Smooth muscle cell of trachea (primary cell): ENCODE results near the gene ISOC2. TPM values are rescaled to one million over a fixed set of nuclear protein-coding genes. Genes with fewer than 3 reads are reported as not detected.

Experiments
- total RNA-seq: library from RNA; depleted of rRNA; stranded (reverse); fragments of >200 nt; gene quantifications from 2 replicates; pipeline ENCODE4 v1.2.1, GENCODE V29; 2014

The ISOC2 gene, protein sequence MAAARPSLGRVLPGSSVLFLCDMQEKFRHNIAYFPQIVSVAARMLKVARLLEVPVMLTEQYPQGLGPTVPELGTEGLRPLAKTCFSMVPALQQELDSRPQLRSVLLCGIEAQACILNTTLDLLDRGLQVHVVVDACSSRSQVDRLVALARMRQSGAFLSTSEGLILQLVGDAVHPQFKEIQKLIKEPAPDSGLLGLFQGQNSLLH
- 51.3 TPM in 2 replicates for total RNA-seq

DNA sequence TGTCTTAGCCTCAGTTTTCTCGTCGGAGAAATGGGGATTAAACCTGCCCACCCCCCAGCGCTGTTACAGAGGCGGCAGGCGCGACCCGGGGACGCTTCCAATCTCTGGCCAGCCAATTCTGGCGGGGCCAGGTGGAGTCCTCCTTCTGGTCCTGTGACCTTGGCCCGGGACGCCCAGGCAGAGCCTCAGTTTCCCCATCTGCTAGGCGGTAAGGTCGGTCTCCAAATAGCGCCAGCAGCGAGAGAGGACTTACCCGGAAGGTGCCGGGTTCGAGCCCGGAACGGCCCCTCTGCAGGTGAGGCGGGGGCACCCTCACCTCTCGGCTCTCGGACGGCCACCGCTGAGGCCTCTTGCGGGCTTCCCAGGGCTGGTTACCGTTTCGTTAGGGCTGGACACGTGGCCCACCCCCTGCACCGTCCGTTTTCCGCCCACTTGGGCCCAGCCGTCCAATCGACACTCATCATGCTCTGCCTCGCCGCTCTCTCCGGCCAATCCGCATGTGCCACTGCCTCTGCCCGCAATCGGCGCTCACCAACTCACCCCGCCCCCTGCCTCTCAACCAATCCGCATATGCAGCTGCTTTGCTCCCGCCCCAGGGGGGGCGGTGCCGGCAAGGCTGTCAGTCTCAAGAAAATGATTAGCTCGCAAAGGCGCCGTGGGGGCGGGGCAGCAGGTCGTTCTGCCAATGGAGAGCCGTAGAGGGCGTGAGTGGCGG is at the start of gene ISOC2:
ISOC2 (minus strand) TSS at position 384 of the 715 bp plus-strand sequence. CDS start 5,156 bp downstream, outside the sequence.

DNA sequence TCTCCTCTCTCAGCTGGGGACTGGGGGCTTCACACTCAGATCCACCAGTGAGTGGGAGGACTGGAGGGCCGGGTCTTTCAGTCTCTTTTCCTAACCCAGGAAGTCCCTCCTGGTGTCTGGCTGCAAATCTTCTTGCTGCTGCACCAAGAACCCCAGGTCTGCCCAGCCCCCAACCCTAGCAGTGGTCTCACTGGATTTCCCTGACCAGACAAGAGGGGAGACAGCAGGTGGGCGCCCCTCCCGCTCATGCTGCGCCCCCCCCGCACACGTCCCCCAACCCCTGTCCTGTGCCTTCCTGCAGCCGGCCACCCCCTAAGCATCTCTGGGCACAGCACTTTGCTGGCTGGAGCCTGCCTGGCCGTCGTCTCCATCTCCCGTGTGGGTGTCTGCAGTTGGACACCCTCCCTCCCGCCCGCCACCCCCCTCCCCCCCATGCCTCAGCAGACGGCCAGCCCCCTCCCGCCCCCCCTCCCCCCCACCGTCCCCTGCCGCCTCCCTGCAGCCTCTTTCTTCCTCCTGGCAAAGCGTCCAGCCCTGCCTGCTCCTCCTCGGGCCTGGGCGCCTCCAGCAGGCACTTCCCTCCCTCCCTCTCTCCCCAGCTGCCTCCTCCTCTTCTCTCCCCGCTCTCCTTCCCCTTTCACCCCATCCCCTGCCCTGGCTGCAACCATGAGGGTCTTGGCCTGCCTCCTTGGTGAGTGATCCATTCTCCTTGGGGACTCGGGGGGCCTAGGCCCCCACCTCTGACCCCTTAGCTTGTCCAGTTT is 26.7 kb upstream of the ISOC2 start, which contains the start of gene SSC5D:
SSC5D (plus strand) TSS at position 513 of the 764 bp plus-strand sequence; CDS start at position 667, 154 bp downstream.

DNA sequence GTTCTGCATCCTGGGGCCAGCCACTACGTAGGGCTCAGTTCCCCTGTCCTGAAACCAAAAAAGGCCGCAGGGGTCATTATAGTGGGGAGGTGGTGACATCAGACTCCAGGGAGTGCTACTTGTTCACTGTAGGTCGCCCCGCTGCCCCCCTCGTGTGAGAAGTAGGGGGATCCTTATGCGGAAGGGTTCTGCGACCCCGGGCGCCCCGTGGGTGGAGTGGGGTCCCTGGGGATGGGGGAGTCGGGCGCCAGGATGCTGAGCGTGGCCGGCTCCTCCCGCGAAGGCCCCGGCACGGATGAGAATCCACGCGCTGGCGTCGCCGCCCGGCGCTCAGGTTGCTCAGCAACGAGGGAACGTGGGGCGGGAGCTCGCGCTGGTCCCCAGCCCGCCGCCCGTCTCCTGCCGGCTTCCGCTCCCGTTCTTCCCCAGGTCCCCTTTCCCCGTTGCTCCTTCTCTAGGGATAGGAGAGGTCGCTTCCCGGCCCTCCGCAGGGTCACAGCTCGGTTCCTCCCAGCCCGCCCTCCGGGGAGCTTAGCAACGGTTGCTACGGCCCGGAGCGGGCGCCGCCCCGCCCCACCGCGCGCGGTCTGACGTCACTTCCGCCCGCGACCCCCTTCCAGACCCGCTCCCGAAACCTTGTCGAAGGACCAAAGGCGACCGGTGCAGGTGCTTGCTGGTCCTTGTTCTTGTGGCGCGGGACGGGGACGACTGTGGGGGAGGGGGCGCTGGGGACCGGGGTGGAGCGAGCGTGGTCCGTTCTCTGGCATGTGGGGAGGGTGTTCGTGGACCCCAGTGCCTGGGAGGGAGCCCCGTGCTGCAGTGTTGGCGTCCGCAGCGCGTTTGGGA is 23.4 kb upstream of the ISOC2 start, which contains the start of gene NAT14:
NAT14 (plus strand) TSS at position 596 of the 846 bp plus-strand sequence. CDS start 521 bp downstream, outside the sequence.

DNA sequence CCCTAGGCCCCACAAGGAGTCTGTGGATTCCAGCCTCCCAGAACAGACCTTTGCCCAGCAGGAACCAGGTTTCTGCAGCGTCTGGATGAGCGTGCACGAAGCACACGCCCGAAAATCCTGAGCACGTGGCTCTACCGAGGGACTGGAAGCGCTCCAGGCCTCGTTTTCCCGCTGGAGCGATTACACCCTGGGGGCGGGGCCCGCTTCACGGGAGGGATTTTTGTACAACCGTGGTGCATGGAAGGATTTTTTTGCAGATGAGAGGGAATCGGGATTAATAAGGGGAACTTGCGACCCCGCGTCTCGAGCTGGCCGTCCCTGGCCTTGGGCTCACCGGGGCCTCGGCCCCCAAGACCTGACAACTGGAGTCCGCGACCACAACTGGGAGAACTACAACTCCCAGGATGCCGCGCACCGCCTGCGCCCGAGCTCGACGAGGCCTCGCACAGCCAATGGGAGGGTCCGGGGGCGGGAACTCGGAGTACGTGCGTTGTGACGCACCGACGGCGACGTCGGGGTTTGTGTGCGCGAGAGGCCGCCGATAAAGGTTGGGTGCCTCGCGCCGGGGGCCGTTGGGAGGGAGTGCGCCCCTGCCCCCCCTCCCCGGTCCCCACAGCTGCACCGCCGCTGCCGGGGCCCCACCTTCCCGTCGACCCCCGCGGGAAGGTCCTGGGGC is 14.8 kb upstream of the ISOC2 start, which contains the start of gene ZNF628:
ZNF628 (plus strand) TSS at position 518 of the 676 bp plus-strand sequence. CDS start 3,294 bp downstream, outside the sequence.

DNA sequence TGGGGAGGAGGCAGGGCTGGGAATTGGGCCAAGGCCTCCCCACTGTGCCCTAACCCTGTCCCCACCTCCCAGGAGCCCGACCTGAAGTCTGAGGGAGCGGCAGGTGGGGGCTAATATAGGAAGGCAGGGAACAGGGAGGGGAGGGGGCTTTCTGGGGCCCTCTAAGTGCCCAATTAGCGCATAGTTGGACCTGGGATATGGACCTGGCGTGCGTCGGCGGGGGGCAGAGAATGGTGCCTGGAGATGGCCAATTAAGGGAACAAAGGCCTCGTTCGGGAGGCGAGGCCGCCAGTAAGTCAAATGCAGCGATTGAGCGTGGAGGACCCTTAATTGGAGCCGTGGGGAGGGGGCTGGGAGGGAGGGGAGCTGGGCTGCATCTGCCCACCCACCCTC is 3.2 kb upstream of the ISOC2 start, which contains the start of gene C19orf85:
C19orf85 (minus strand) TSS at position 90 of the 393 bp plus-strand sequence. CDS start 197 bp downstream, outside the sequence.

DNA sequence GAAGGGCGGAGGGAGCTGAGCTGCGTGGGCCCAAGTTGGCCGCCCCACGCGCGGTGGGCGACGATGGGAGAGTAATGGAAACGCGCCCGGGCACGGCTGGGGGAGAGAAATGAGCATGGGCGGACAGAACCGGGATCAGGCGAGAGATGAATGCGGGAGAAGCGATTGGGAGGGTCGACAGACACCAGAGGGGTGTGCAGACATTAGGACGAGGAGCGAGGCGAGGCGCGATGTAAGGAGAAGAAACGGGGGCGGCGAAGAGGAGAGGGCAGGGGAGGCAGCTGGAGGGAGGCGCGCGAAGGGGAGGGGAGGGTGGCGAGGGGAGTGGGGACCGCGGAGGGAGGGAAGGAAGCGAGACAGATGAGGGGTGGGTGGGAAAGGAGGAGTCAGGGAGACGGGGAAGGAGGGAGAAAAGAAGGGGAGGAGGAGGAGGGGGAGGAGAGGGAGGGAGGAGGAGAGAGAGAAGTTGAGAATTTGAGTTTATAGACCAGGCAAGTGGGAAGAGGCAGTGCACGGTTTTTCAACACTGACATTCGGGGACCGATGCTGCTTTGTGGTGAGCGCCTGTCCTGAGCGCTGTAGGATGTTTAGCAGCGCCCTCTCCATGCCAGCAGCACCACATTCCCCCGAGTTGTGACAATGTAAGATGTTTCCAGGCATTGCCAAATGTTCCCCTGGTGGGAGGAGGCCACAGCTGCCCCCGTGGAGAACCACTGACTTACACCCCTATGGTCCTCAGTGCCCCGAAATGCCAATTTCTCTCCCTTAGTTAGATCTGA is 18.2 kb downstream of the ISOC2 start, which contains the start of gene SHISA7:
SHISA7 (minus strand) TSS at position 256 of the 779 bp plus-strand sequence. CDS start 437 bp downstream, outside the sequence.

DNA sequence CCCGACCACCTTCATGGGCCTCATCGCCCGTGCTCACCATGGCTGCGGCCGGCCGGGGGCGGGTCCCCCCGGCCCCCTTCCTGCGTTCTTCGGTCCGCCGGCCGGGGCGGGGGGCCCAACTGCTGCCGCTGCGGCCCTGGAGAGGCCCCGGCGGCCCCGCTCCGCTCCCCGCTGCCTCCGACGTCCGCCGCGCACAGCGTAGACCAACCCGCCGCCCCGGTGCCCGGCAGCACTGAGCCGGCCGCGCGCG is 54.0 kb downstream of the ISOC2 start, which contains the start of gene UBE2S:
UBE2S (minus strand) TSS at position 239 of the 250 bp plus-strand sequence; CDS start at position 40, 199 bp downstream.

Other genes with a start within 250 kb of the ISOC2 start
- gene TMEM86B, start 232.9 kb downstream of the ISOC2 start, total RNA-seq: 2.2 and 2.3 TPM in 2 replicates
- gene PPP6R1, start 202.6 kb downstream of the ISOC2 start, total RNA-seq: 33.6 and 48.0 TPM in 2 replicates
- 28.8 and 39.3 TPM in 2 replicates for gene HSPBP1, start 181.5 kb downstream of the ISOC2 start, total RNA-seq
- 4.0 and 5.2 TPM in 2 replicates for gene BRSK1, start 177.6 kb downstream of the ISOC2 start, total RNA-seq
- gene TMEM150B, start 136.3 kb downstream of the ISOC2 start, total RNA-seq: not detected in 2 replicates
- 9.0 and 10.1 TPM in 2 replicates for gene KMT5C, start 121.8 kb downstream of the ISOC2 start, total RNA-seq
- not detected in 2 replicates for gene COX6B2, start 106.9 kb downstream of the ISOC2 start, total RNA-seq
- not detected in 2 replicates for gene GARIN5B, start 98.4 kb downstream of the ISOC2 start, total RNA-seq
- gene IL11, start 91.2 kb downstream of the ISOC2 start, total RNA-seq: 2.6 and 3.6 TPM in 2 replicates
- gene TMEM190, start 84.8 kb downstream of the ISOC2 start, total RNA-seq: not detected in 2 replicates
- gene TMEM238, start 77.3 kb downstream of the ISOC2 start, total RNA-seq: 0.58 and 0.83 TPM in 2 replicates
- 190 and 286 TPM in 2 replicates for gene RPL28, start 75.7 kb downstream of the ISOC2 start, total RNA-seq
- gene UBE2S, start 53.9 kb downstream of the ISOC2 start, total RNA-seq: 53.1 and 144 TPM in 2 replicates
- under 0.01 TPM in 1 of 2 replicates, not detected in the other for gene SHISA7, start 18.3 kb downstream of the ISOC2 start, total RNA-seq
- gene C19orf85, start 3.1 kb upstream of the ISOC2 start, total RNA-seq: not detected in 2 replicates
- 1.6 and 3.3 TPM in 2 replicates for gene ZNF628, start 15.0 kb upstream of the ISOC2 start, total RNA-seq
- 18.7 and 20.8 TPM in 2 replicates for gene NAT14, start 23.5 kb upstream of the ISOC2 start, total RNA-seq
- gene SSC5D, start 26.8 kb upstream of the ISOC2 start, total RNA-seq: 14.4 and 47.6 TPM in 2 replicates
- 0.17 TPM in 1 of 2 replicates, not detected in the other for gene SBK2, start 75.5 kb upstream of the ISOC2 start, total RNA-seq
- 0.44 TPM in 1 of 2 replicates, not detected in the other for gene SBK3, start 83.9 kb upstream of the ISOC2 start, total RNA-seq
- 5.2 and 9.3 TPM in 2 replicates for gene ZNF579, start 119.2 kb upstream of the ISOC2 start, total RNA-seq
- gene FIZ1, start 137.9 kb upstream of the ISOC2 start, total RNA-seq: 3.8 and 5.2 TPM in 2 replicates
- 8.9 and 21.0 TPM in 2 replicates for gene ZNF524, start 138.6 kb upstream of the ISOC2 start, total RNA-seq
- 3.5 and 3.9 TPM in 2 replicates for gene ZNF865, start 144.0 kb upstream of the ISOC2 start, total RNA-seq
- 4.7 and 4.8 TPM in 2 replicates for gene ZNF784, start 162.9 kb upstream of the ISOC2 start, total RNA-seq
- 4.2 and 6.3 TPM in 2 replicates for gene ZNF580, start 179.4 kb upstream of the ISOC2 start, total RNA-seq
- 17.2 and 31.8 TPM in 2 replicates for gene ZNF581, start 182.0 kb upstream of the ISOC2 start, total RNA-seq
- 12.8 and 13.4 TPM in 2 replicates for gene CCDC106, start 186.6 kb upstream of the ISOC2 start, total RNA-seq
- gene U2AF2, start 193.4 kb upstream of the ISOC2 start, total RNA-seq: 100 and 116 TPM in 2 replicates
- 83.7 and 153 TPM in 2 replicates for gene EPN1, start 213.6 kb upstream of the ISOC2 start, total RNA-seq